GM18502 (cell line): ENCODE measurements around the gene KCNJ15.
"Not testable (repeated sequence)": the region's sequence is repeated elsewhere in the genome, so short reads cannot be mapped to it uniquely, and the experiment has no call there.

Experiments used
- ATAC-seq: cut with Tn5 transposase; IDR thresholded peaks from one replicate; pipeline ENCODE4 v1.9.1; 2021; ENCODE audit warnings: mild to moderate bottlenecking; ENCODE audit not compliant: unreplicated experiment, poor library complexity

The KCNJ15 gene

GRCh38 chr21:38243732-38244406 is 12.9 kb upstream of the KCNJ15 start:
- no peak for ATAC-seq

- no peak for ATAC-seq
Measured at GRCh38 chr21:38244407-38244787, 12.4 kb upstream of the KCNJ15 start.

GRCh38 chr21:38244885-38245869 is 11.6 kb upstream of the KCNJ15 start:
- peak; percentile 82 for ATAC-seq

DNA sequence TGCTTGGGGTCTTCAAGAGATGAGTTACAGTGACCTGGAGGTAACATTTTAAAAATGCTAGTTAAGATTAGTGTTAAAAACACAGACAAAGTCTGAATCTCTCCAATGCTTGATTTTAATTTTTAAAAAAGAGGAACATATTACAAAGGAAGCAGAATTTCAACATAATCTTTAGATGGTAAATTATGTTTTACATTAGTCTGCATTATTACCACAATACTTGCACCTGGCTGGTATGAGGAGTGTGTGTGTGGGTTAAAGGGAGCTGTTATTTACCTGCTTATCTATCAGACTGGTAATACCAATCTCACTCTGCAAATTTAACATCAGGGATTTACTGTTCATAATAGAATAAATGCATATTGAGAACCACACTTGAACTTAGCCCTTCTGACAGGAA is 10.3 kb upstream of the KCNJ15 start:
- ATAC-seq, result no peak

DNA sequence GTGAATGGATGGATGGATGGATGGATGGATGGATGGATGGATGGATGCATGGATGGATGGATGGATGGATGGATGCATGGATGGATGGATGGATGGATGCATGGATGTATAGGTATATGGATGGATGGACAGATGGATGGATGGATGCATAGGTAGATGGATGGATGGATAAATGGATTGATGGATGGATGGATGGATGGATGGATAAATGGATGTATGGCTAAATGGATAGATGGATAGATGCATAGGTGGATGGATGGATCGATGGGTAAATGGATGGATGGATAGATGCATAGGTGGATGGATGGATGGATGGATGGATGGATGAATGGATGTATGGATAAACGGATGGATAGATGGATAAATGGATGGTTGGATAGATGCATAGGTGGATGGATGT is 9.7 kb upstream of the KCNJ15 start:
- not testable (repeated sequence) for ATAC-seq

GRCh38 chr21:38247738-38248510 is 8.9 kb upstream of the KCNJ15 start:
- no peak for ATAC-seq

DNA sequence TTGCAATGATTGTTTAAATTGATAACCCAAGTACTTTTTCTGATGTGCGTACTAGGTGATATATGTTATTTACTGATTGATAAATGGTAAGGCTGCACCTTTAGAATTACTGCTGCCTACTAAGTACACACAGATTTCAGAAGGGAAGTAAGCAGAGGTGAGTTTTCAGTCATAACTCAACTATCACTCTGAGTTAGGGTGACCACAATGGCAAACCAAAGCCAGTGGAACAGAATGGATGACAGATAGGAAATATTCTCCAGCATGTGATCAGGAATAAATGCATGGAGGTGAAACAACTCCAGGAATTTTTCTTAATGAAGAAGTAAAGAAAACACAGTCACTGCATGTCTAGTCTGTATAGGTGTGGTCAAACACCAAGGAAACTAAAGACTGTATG is 7.5 kb upstream of the KCNJ15 start:
- ATAC-seq, result peak; percentile 72

- no peak for ATAC-seq
Measured at GRCh38 chr21:38249696-38250278, 7.0 kb upstream of the KCNJ15 start.

- no peak for ATAC-seq
Measured at GRCh38 chr21:38250991-38251418, 5.8 kb upstream of the KCNJ15 start.

GRCh38 chr21:38254970-38255369 is 1.8 kb upstream of the KCNJ15 start:
- ATAC-seq, result no peak

DNA sequence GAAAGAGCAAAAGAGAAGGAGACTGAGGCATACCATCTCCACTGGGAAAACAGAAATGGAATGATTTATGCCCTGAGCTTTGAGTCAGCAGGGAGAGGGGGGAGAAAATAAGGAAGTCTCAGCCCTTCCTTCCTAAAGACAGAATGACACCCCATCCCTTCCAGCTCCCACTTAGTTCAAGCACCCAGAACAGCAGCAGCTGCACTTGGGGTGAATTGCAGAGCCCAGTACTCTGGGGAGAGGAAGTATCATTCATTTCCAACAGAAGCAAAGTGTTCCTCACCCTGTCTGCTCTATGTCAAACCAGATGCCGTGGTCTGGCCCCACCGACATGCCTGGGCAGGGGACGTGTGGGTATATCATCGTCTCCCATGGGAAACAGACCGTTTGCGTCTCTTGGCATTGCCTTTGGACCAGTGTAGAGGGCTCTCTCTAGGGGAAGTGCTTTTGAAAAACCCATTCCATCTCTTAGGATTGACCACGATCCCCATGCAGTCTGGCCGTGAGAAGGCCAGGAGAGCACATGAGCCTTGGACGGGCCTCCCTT is 1.1 kb upstream of the KCNJ15 start:
- no peak for ATAC-seq

DNA sequence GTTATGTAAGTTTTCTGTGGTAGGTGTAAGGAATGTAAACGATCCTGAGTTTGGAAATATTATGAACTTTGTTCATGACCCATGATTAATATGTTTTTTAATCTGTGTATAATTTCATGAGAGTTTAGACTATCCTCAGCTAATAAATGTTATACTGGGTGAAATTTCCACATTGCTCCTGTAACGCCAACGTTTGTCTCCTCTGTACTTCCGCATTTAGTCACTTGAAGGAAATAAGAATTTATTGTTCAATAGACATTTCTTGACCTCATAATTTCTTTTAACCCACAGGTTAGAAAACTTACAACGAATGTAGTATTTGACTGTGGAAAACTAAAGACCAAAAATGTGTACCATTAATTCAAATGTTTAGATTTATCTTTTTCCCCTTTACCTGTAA is 876 bp downstream of the KCNJ15 start:
- no peak for ATAC-seq

GRCh38 chr21:38258521-38259485 is 2.0 kb downstream of the KCNJ15 start:
- no peak for ATAC-seq

GRCh38 chr21:38259665-38260064 is 2.9 kb downstream of the KCNJ15 start:
- ATAC-seq, result no peak

- ATAC-seq, result no peak
Measured at GRCh38 chr21:38260426-38260825, 3.6 kb downstream of the KCNJ15 start.

- ATAC-seq, result no peak
Measured at GRCh38 chr21:38261851-38262250, 5.1 kb downstream of the KCNJ15 start.

DNA sequence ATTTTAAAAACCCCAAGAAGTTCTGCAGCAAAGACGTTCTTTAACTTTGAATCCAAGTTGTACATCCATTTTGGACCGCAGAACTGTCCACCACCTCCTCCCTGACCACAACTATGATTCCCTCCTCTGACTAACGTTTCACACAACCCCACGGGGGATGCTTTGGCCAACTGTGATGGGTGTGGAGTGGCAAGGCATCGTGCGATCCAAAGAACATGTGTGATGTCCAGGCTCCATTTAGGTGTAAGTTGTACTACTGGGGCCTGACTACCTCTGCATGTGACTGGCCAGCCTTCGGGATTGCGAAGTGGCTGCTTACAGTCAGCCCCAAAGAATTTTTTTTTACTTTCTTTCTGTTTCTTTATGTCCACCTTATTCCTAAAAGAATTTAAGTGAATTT is 6.7 kb downstream of the KCNJ15 start:
- no peak for ATAC-seq

- ATAC-seq, result no peak
Measured at GRCh38 chr21:38264571-38264970, 7.8 kb downstream of the KCNJ15 start.

DNA sequence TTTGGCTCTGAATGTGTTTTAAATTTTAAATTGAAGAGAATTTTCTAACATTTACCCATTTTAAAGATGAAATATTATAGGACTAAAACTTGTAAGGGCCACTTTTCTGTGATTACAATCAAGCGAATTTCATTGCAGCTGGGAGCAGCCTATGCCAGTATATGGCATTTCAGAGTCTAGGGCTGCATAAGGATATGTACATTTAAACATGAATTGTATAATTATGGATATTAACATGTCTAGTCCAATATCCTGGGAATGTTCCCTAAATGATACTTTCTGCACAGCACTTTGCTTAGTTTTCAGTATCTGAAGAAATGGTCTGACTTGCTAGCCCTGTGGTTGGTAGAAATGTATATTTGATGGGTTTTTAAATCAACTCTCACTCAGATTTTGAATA is 8.4 kb downstream of the KCNJ15 start:
- ATAC-seq, result no peak
